Measurements from ENCODE around the gene MOCS1.
A peak's percentile ranks its signal among the peaks of the same experiment; 100 is the strongest.

MOCS1 gene

GRCh38 chr6:39901116-39901655 is 33.1 kb downstream of the MOCS1 start:
- no peak for DNase-seq

- DNase-seq, result no peak
Observed at GRCh38 chr6:39899554-39900295, 34.5 kb downstream of the MOCS1 start.

DNA sequence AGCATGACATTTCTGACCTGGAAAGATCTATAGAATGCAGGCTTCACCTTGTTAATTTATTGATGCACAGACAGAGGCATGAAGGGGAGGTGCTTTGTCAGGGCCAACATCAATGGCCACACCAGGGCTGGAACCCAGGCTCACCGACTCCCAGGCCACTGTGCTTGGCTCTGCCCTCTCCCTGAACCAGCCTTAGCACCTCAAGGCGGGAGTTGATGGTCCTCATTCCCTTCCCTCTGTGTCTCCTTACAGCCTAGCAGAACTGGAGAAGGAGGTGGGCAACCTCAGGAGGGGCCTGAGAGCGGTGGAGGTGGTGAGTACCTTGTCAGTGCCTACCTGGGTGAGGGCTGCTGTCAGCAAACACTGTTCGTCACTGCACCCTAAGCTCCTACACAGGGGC is 35.6 kb downstream of the MOCS1 start:
- no peak for DNase-seq

DNA sequence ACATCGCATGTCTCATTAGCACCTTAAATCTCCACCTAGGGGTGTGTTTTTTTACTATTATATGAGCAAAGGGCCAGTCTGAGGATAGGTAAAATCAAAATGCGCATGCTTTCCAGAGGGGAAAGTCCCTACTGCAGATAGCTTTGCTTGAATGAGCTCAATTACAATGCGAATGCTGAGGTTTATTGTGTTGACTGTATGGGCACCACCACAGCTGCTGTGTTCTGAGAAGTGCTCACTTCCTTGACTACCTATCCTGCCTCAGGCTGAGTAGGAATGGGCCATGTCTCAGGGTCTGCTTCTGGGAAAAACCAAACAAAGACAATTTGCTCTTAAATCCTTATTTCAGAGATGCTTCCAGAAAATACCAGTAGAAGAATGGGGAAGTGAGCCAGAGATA is 36.6 kb downstream of the MOCS1 start:
- DNase-seq, result no peak

- DNase-seq, result no peak
Observed at GRCh38 chr6:39896701-39897100, 37.6 kb downstream of the MOCS1 start.

DNA sequence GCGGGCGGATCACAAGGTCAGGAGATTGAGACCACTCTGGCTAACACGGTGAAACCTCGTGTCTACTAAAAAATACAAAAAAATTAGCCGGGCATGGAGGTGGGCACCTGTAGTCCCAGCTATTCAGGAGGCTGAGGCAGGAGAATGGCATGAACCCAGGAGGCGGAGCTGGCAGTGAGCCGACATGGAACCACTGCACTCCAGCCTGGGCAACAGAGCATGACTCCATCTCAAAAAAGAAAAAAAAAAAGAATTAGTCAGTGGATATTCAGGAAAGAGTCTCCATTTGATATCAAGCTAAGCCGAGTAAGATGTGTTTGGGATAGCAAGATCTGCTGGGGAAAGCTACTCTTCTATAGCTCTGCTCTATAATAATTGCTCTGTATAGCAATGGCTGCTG is 41.0 kb downstream of the MOCS1 start:
- DNase-seq, result no peak

- peak; percentile 19 to 41 for DNase-seq
Observed at GRCh38 chr6:39892490-39893129, 41.7 kb downstream of the MOCS1 start.

- DNase-seq, result no peak
Observed at GRCh38 chr6:39891976-39892375, 42.3 kb downstream of the MOCS1 start.

DNA sequence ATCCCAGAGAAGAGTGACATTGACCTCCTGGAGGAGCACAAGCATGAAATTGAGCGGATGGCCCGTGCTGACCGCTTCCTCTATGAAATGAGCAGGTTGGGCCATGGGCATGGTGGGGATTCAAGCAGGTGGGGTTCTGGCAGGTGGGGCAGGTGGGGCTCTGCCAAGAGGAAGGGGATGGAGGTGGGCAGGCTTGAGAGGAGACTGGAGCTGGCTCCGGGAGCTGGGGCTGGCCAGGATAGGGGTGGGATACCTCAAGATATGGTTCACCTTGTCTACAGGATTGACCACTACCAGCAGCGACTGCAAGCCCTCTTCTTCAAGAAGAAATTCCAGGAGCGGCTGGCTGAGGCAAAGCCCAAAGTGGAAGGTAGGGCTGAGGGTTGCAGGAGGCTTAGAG is 42.9 kb downstream of the MOCS1 start:
- no peak for DNase-seq

DNA sequence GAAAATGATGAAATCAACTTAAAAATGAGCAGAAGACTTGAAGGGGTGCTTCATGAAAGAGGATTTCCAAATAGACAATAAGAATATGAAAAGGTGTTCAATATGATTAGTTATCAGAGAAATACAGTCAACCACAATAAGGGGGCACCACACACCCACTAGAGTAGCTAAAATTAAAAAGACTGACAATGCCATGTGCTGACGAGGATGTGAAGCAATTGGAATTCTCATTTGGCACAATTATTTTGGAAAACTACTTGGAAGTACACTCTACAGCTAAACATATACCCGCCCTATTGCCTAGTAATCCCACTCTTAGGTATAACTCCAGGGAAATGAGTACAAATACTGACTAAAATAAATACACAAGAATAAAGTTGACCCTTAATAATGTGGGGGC is 45.0 kb downstream of the MOCS1 start:
- no peak for DNase-seq

DNA sequence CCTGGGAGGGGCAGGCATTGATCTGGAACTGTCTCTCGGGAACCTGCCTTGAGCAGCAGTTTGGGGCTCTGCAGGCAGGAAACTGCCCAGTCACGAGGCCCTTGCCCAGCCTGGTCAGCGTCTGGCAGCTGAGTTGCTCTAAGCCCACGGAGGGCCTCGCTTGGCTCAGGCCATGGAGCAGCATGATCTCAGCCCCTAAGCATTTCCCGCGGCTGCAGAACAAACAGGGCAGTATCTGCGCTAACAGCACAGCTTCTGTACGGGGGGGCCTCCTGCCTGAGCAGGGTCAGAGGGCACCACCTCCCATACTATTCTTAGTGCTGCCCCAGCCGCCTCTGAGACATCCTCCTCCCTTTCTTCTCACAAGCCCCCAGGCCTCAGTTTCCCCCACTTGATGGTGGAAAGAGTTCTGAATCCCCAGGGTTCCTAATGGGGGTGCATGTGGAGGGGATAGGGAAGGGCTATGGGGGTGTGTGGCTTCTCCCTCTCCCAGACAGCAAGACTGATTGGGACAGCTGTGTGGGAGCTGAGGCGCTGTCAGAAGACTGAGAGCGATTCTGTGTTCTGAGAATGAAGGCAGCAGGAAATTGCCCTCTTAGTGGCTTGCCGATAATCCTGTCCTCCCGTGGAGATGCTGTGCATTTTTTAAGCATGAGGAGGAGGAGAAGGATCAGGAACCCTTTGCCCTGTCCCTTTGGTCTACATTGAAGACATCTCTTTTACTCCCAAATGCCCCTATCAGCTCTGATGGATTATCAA is 46.4 kb downstream of the MOCS1 start:
- DNase-seq, result no peak

GRCh38 chr6:39886871-39887270 is 47.4 kb downstream of the MOCS1 start:
- DNase-seq, result no peak

DNA sequence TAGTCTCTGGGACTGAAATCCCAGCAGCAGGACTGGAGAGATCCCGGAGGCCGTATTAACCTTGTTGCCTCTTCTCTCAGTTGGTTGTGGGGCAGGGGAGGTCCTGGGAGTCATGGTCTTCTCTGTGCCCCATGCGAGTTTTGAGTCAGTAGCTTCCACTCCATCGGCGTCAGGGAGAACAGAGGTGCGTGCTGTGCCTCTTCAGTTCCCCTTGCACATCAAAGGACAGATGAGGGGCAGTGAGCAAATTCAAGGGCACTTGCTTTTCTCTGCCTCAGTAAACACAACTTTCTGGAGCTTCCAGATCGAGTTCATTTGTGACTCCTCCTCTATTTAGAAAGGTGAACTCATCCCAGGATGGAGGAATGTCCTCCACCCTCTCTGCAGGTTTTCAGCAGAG is 48.6 kb downstream of the MOCS1 start:
- no peak for DNase-seq

GRCh38 chr6:39884696-39885095 is 49.6 kb downstream of the MOCS1 start:
- DNase-seq, result no peak

DNA sequence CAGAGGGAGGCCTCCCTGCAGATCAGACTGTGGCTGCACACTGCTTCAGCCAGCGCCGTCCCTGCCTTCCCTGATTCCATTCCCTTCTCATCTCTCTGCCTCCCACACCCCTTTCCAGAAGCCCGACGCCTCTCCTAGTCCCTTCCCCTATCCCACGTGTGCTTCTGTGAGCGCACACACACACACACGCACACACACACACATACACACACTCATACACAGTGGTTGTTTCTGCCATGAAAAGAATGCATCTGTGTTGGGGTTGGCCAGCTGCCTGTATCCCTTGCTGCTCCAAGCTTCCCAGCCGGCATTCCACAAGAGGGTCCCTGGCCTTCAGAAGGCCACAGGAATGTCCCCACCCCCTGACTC is 51.7 kb downstream of the MOCS1 start:
- DNase-seq, result no peak

DNA sequence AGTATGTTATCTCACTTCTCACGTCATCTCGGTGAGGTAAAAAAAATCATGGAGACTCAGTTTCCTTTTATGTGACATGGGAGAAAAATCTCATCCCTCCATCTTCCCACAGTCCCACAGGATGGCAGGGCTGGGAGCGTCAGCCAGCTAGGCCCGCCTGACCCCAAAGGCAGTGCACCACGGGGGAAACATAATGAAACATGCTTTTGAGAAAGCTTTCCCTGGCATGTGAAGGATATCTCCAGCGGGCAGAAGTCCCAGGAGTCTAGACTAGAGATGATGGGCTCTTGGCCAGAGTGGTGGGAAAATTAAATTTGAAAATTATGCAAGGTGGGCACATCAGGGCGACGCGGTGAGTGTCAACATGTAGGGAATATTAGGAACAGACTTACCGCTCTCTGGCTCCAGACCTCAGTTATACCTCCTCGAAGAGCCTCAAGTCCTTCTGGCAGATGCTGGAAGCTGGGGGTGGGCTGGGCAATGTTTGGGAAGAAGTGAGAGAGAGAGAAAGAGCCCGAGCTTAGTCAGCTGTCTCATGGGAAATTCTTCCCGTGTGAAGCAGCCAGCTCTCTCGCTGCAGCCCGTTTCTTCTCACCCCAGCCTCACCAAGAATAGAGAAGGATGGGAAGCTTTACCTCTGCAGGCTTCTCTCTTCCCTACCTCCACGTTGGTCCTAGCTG is 52.3 kb downstream of the MOCS1 start:
- no peak for DNase-seq

GRCh38 chr6:39880594-39880993 is 53.7 kb downstream of the MOCS1 start:
- no peak for DNase-seq

GRCh38 chr6:39879535-39879934 is 54.7 kb downstream of the MOCS1 start:
- no peak for DNase-seq

DNA sequence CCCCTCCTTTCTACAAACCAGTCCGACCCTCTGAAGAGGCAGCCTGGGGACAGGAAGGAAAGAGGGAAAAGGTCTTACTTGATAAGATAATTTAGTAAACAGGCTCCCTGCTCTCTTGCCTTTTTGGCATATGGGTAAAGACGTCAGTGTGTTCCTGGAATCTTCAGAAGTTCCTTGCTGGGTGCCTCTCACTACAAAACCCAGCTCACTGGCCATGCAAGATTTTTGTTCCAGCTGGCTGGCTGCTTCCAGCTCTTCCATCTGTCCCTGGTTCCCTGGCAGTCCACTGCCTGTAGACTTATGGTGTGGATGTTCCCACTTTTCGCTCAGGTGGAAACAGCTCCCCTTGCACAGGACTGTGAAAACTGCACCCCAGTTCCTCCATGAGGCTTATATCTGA is 57.4 kb downstream of the MOCS1 start:
- DNase-seq, result no peak

DNA sequence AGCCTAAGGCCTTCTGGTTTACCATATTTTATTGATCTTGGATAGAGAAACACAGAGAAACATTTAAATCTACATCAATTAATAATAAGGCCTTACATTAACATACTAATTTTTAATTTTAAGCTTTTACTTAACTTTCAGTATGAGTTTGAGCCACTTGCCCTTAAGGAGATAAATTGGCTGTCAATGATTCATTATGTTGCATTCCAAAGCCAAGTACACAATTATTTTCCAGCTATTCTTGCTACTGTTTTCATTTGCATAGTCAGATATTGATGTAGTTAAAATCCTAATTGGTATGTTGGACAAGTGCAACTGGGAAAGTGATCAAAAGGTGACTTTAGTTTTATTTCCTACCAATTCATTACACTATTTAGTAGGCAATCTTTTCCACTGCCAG is 58.2 kb downstream of the MOCS1 start:
- no peak for DNase-seq

GRCh38 chr6:39873439-39873838 is 60.8 kb downstream of the MOCS1 start:
- DNase-seq, result no peak

- DNase-seq, result no peak
Observed at GRCh38 chr6:39870950-39871349, 63.3 kb downstream of the MOCS1 start.

GRCh38 chr6:39867592-39867991 is 66.7 kb downstream of the MOCS1 start:
- DNase-seq, result no peak
